Suprapubic skin (tissue), 4 donors: ENCODE results near the gene MYBL2. TPM values are rescaled to one million over a fixed set of nuclear protein-coding genes. Genes with fewer than 3 reads are reported as not detected.

ENCODE experiments used
- DNase-seq, 2 donors: peaks; one replicate each; pipeline ENCODE4 v3.0.0-alpha.2; 2019; ENCODE audit warnings: low spot score in 2 of 2
- H3K27ac ChIP-seq: fragments of 200-600 bp; sonication (generic); one replicate; pipeline ENCODE4 v1.5.1; 2019
- H3K27me3 ChIP-seq: fragments of 200-600 bp; sonication (generic); one replicate; pipeline ENCODE4 v1.5.1; 2019
- H3K36me3 ChIP-seq: fragments of 200-600 bp; sonication (generic); one replicate; pipeline ENCODE4 v1.5.1; 2019
- H3K4me1 ChIP-seq: fragments of 200-600 bp; sonication (generic); one replicate; pipeline ENCODE4 v1.5.1; 2019
- H3K4me3 ChIP-seq: fragments of 200-600 bp; sonication (generic); one replicate; pipeline ENCODE4 v1.5.1; 2019; ENCODE audit warnings: mild to moderate bottlenecking
- H3K9me3 ChIP-seq: fragments of 200-600 bp; sonication (generic); one replicate; pipeline ENCODE4 v1.5.1; 2019
- EP300 ChIP-seq: sonication (generic); formaldehyde crosslinking; IDR thresholded peaks from one replicate; pipeline ENCODE4 v1.6.1; 2017; ENCODE audit warnings: antibody characterized with exemption
- POLR2A ChIP-seq, 2 donors: fragments of 450-650 bp; IDR thresholded peaks; one replicate each; pipeline ENCODE4 v1.6.1; 2017; ENCODE audit warnings: antibody characterized with exemption in 2 of 2, mild to moderate bottlenecking in 2 of 2, moderate library complexity in 2 of 2
- POLR2AphosphoS5 ChIP-seq, 3 donors: sonication (generic); formaldehyde crosslinking; IDR thresholded peaks; one replicate each; pipeline ENCODE4 v1.6.1; 2017; ENCODE audit warnings: antibody characterized with exemption in 3 of 3
- WGBS: methylation state at CpG from one replicate; pipeline ENCODE4 v1.1.5; 2018; 5-methylcytosine and 5-hydroxymethylcytosine counted together
- total RNA-seq, 4 donors: library from RNA; depleted of rRNA; stranded (reverse); fragments of >200 nt; gene quantifications; one replicate each; pipeline ENCODE4 v1.1.0, GENCODE V29; 2016
- TF ChIP-seq, protein P1 (sequence below), 2 donors: fragments of 200-600 bp in 1 of 2; fragments of 450-650 bp in 1 of 2; sonication (generic) in 1 of 2; IDR thresholded peaks; one replicate each; pipeline ENCODE4 v1.5.1; 2016 to 2019; ENCODE audit warnings: antibody characterized with exemption in 2 of 2, mild to moderate bottlenecking in 1 of 2, moderate library complexity in 1 of 2

Gene MYBL2
- total RNA-seq, 4 donors from 2014 or later = 0.97 to 1.7 (median 1.2) TPM

DNA sequence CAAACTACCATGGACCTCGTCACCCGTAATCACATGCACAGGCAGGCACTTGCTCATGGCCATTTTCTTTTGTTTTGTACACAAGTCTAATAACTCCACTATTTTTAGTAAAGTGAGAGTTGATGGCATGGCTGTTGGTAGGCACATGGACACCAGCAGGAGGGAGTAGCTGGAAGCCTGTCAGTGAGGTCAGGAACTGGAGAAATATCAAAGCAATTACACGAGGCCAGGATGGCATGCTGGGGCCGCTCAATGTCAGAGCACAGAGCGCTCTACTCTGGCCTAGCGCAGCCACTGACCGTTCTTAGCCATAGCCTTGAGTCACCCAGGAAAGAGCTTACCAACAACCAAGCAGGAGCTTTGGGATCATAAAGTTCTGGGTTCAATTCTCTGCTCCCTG lies 96.0 kb downstream of the MYBL2 start:
- H3K27ac ChIP-seq = no peak overlapping the region
- 90% methylated on average over 7 of the region's 7 CpGs for WGBS
- H3K4me3 ChIP-seq = no peak overlapping the region
- no peaks in the 10 kb centered on the region for H3K36me3 ChIP-seq
- TF ChIP-seq POLR2A (IDR thresholded peaks at IDR 0.05) (no peak), POLR2AphosphoS5 (IDR thresholded peaks at IDR 0.05) (no peak), EP300 (no peak)
- TF ChIP-seq, protein P1, sequence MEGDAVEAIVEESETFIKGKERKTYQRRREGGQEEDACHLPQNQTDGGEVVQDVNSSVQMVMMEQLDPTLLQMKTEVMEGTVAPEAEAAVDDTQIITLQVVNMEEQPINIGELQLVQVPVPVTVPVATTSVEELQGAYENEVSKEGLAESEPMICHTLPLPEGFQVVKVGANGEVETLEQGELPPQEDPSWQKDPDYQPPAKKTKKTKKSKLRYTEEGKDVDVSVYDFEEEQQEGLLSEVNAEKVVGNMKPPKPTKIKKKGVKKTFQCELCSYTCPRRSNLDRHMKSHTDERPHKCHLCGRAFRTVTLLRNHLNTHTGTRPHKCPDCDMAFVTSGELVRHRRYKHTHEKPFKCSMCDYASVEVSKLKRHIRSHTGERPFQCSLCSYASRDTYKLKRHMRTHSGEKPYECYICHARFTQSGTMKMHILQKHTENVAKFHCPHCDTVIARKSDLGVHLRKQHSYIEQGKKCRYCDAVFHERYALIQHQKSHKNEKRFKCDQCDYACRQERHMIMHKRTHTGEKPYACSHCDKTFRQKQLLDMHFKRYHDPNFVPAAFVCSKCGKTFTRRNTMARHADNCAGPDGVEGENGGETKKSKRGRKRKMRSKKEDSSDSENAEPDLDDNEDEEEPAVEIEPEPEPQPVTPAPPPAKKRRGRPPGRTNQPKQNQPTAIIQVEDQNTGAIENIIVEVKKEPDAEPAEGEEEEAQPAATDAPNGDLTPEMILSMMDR (IDR thresholded peaks at IDR 0.05) = no peak
- H3K27me3 ChIP-seq = peaks cover 36% of the 10 kb centered on the region
- DNase-seq = no peak
- H3K9me3 ChIP-seq = no peaks in the 10 kb centered on the region
- H3K4me1 ChIP-seq = peaks cover 10% of the 10 kb centered on the region

DNA sequence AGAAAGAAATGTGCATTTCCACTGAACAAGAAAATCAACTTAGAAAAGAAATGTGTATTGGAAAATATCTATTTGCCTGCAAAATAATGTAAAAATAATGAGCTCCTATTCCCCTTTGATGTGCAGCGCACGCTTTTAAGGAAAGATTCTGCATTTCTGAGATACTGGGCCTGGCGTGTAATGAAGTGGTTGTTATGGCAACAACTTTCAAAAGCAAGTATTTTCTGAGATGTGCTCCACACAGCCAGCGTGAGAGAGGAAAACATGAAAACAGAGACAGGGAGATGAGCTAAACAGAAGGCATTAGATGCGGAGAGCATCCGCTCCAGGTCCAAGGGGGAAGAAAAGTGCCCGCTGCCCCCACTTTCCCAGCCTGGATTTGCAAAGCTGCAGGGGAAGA lies 99.0 kb downstream of the MYBL2 start:
- no peak for DNase-seq
- no peaks in the 10 kb centered on the region for H3K36me3 ChIP-seq
- no peak overlapping the region for H3K4me3 ChIP-seq
- peaks cover 43% of the 10 kb centered on the region for H3K27me3 ChIP-seq
- no peak overlapping the region for H3K27ac ChIP-seq
- TF ChIP-seq, protein P1 (IDR thresholded peaks at IDR 0.05) = no peak
- TF ChIP-seq POLR2A (IDR thresholded peaks at IDR 0.05) = no peak
- no peak for TF ChIP-seq EP300
- TF ChIP-seq POLR2AphosphoS5 (IDR thresholded peaks at IDR 0.05) = no peak
- H3K9me3 ChIP-seq = no peaks in the 10 kb centered on the region
- WGBS = 33% methylated on average over 7 of the region's 7 CpGs
- H3K4me1 ChIP-seq = peaks cover 10% of the 10 kb centered on the region

Other genes starting within 250 kb of the MYBL2 start
- 10 to 100 TPM; 64.7 to 92.7 (median 77.6) TPM for gene SRSF6, start 209.2 kb upstream of the MYBL2 start, total RNA-seq
- 10 to 100 TPM in 3 of 4 donors, 1 to 10 TPM in 1; 8.9 to 39.7 (median 14.6) TPM for gene L3MBTL1, start 159.4 kb upstream of the MYBL2 start, total RNA-seq
- 10 to 100 TPM in 3 of 4 donors, 1 to 10 TPM in 1; 6.9 to 18.2 (median 13.0) TPM for gene SGK2, start 108.1 kb upstream of the MYBL2 start, total RNA-seq
- 10 to 100 TPM; 10.7 to 17.5 (median 13.5) TPM for gene IFT52, start 76.2 kb upstream of the MYBL2 start, total RNA-seq
- not detected for gene GTSF1L, start 59.9 kb downstream of the MYBL2 start, total RNA-seq
- gene TOX2, start 247.7 kb downstream of the MYBL2 start, total RNA-seq = 1 to 10 TPM in 2 of 4 donors, under 1 TPM in 2; 0.40 to 3.0 (median 1.6) TPM